ENCODE measurements around the gene TMCC3. TPM values are rescaled to one million over a fixed set of nuclear protein-coding genes. Genes with fewer than 3 reads are reported as not detected.

The TMCC3 gene
- total and polyA plus RNA-seq, 9 of the 15 experiments (the other 6 are each of a cell fraction or from before 2014, with no cell fraction given): not detected

DNA sequence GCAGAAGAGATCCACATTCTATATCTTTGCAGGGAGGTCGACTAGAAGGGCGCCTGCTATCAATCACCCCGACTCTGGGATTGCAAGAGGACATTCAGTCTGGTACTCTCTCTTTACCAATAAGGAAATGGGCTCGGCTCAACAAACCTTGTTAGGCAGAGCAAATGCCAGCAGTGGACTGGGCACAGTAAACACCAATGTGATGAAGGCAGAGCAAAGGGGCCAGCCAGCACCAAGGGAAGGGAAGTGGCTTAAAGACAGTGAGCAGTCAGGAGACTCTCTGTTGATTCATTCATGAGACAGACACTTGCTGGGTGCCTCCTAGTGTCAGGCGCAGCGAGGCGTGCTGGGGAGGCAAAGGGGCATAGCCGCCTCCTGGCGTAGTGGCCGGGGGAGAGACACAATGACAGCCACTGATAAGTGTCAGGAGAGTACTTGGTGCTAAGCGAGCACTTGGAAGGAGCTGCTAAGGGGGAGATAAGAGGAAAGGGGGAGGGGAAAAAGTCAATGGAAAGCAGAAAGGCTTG lies 34.1 kb downstream of the TMCC3 start (continued):
- TF ChIP-seq, protein P1, sequence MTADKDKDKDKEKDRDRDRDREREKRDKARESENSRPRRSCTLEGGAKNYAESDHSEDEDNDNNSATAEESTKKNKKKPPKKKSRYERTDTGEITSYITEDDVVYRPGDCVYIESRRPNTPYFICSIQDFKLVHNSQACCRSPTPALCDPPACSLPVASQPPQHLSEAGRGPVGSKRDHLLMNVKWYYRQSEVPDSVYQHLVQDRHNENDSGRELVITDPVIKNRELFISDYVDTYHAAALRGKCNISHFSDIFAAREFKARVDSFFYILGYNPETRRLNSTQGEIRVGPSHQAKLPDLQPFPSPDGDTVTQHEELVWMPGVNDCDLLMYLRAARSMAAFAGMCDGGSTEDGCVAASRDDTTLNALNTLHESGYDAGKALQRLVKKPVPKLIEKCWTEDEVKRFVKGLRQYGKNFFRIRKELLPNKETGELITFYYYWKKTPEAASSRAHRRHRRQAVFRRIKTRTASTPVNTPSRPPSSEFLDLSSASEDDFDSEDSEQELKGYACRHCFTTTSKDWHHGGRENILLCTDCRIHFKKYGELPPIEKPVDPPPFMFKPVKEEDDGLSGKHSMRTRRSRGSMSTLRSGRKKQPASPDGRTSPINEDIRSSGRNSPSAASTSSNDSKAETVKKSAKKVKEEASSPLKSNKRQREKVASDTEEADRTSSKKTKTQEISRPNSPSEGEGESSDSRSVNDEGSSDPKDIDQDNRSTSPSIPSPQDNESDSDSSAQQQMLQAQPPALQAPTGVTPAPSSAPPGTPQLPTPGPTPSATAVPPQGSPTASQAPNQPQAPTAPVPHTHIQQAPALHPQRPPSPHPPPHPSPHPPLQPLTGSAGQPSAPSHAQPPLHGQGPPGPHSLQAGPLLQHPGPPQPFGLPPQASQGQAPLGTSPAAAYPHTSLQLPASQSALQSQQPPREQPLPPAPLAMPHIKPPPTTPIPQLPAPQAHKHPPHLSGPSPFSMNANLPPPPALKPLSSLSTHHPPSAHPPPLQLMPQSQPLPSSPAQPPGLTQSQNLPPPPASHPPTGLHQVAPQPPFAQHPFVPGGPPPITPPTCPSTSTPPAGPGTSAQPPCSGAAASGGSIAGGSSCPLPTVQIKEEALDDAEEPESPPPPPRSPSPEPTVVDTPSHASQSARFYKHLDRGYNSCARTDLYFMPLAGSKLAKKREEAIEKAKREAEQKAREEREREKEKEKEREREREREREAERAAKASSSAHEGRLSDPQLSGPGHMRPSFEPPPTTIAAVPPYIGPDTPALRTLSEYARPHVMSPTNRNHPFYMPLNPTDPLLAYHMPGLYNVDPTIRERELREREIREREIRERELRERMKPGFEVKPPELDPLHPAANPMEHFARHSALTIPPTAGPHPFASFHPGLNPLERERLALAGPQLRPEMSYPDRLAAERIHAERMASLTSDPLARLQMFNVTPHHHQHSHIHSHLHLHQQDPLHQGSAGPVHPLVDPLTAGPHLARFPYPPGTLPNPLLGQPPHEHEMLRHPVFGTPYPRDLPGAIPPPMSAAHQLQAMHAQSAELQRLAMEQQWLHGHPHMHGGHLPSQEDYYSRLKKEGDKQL (CRISPR knock-in tag; IDR thresholded peaks at IDR 0.05; ENCODE audit: borderline replicate concordance): no peak
- TF ChIP-seq SNRNP70 (optimal IDR thresholded peaks at IDR 0.05; ENCODE audit: low read depth, low read length): no peak
- no peak for TF ChIP-seq TRIM25 (IDR thresholded peaks at IDR 0.05; ENCODE audit: borderline replicate concordance)
- TF ChIP-seq ARID1B (IDR thresholded peaks at IDR 0.05): peak; percentile 91
- TF ChIP-seq ZNF253 (CRISPR knock-in tag; conservative IDR thresholded peaks at IDR 0.05): no peak
- TF ChIP-seq ZSCAN29 (IDR thresholded peaks at IDR 0.05): no peak
- no peak for TF ChIP-seq CCNT2 (IDR thresholded peaks at IDR 0.05; ENCODE audit: borderline replicate concordance, extremely low read depth, insufficient read length, low read depth, low read length)
- TF ChIP-seq FOXK2 (conservative IDR thresholded peaks at IDR 0.05 in 1 of 2, IDR thresholded peaks at IDR 0.05 in 1 of 2; ENCODE audit: low read depth in 2 of 2): peak in 1 of 2 experiments; percentile 52; a peak in 1 of 4 replicates
- no peak for TF ChIP-seq PURB (CRISPR knock-in tag; IDR thresholded peaks at IDR 0.05; ENCODE audit: low read depth)
- 0 out of 4 replicates have a peak, but pooled peaks of 1 of the 2 experiments have one; percentile 61 for TF ChIP-seq TBL1XR1 (IDR thresholded peaks at IDR 0.05; ENCODE audit: low read length in 2 of 2)
- 0 out of 2 replicates have a peak, but pooled peaks have one; percentile 59 for TF ChIP-seq HLTF (IDR thresholded peaks at IDR 0.05)
- no peak for TF ChIP-seq KAT8 (IDR thresholded peaks at IDR 0.05; ENCODE audit: low read depth)
- TF ChIP-seq U2AF1 (optimal IDR thresholded peaks at IDR 0.05; ENCODE audit: low read depth, low read length): no peak
- TF ChIP-seq ZNF384 (IDR thresholded peaks at IDR 0.05; ENCODE audit: low read depth, low read length): no peak
- TF ChIP-seq CHCHD3 (CRISPR knock-in tag; IDR thresholded peaks at IDR 0.05): no peak
- no peak for TF ChIP-seq ZNF551 (CRISPR knock-in tag; IDR thresholded peaks at IDR 0.05)
- TF ChIP-seq ZC3H11A (IDR thresholded peaks at IDR 0.05; ENCODE audit: low read depth, low read length): no peak
- TF ChIP-seq THAP7 (CRISPR knock-in tag; IDR thresholded peaks at IDR 0.05): no peak
- no peak for TF ChIP-seq XRCC4 (IDR thresholded peaks at IDR 0.05; ENCODE audit: extremely low read depth, insufficient read depth, insufficient read length)
- no peak for TF ChIP-seq MCM2 (IDR thresholded peaks at IDR 0.05; ENCODE audit: low read depth)
- peak; percentile 50; the same call in 1 of the 2 replicates for TF ChIP-seq PKNOX1 (IDR thresholded peaks at IDR 0.05)

Measured in K562 (cell line).